Upper lobe of left lung (tissue), 4 donors: ENCODE measurements around the gene PTGIS.

Source experiments
- CTCF ChIP-seq, 6 experiments: fragments of 450-650 bp in 4 of 6; fragments of 200-600 bp in 2 of 6; sonication (generic) in 2 of 6; IDR thresholded peaks; one replicate each; pipeline ENCODE4 v1.5.1; 2016 to 2019; ENCODE audit warnings: antibody characterized with exemption in 6 of 6
- POLR2A ChIP-seq, 4 donors: fragments of 450-650 bp; IDR thresholded peaks; one replicate each; pipeline ENCODE4 v1.5.1; 2016 to 2017; ENCODE audit warnings: antibody characterized with exemption in 4 of 4, mild to moderate bottlenecking in 2 of 4

- no peak for TF ChIP-seq CTCF (IDR thresholded peaks at IDR 0.05)
- TF ChIP-seq POLR2A (IDR thresholded peaks at IDR 0.05), result no peak
Measured at GRCh38 chr20:49599746-49600113, 31.8 kb upstream of the PTGIS start.
